HepG2 (cell line): ENCODE results near the gene TAT. TPM values are rescaled to one million over a fixed set of nuclear protein-coding genes. Genes with fewer than 3 reads are reported as not detected.
A peak's percentile ranks its signal among the peaks of the same experiment; 100 is the strongest.

Experiments used
- ARNTL ChIP-seq: sonication (generic); formaldehyde crosslinking; IDR thresholded peaks from 2 replicates; pipeline ENCODE4 v1.4.0; 2020; ENCODE audit warnings: mild to moderate bottlenecking, missing genetic modification reagents
- CREB1 ChIP-seq, 2 experiments: fragments of 450-650 bp in 1 of 2; IDR thresholded peaks; 2 replicates each; pipeline ENCODE4 v1.6.1; 2016 to 2017; ENCODE audit warnings: control low read depth in 1 of 2, mild to moderate bottlenecking in 1 of 2, missing compliant biosample characterization in 1 of 2, missing genetic modification characterization in 1 of 2
- HDAC2 ChIP-seq: sonication (generic); formaldehyde crosslinking; IDR thresholded peaks from 2 replicates; pipeline ENCODE4 v1.4.0; 2020; ENCODE audit warnings: missing genetic modification reagents
- HNF4A ChIP-seq: sonication (generic); formaldehyde crosslinking; IDR thresholded peaks from 2 replicates; pipeline ENCODE4 v1.4.0; 2020; ENCODE audit warnings: missing genetic modification reagents
- NFIB ChIP-seq: sonication (generic); formaldehyde crosslinking; IDR thresholded peaks from 2 replicates; pipeline ENCODE4 v1.9.0; 2021; ENCODE audit warnings: missing genetic modification reagents, mild to moderate bottlenecking, borderline replicate concordance
- RARA ChIP-seq: IDR thresholded peaks from 2 replicates; pipeline ENCODE4 v1.6.1; 2016; ENCODE audit warnings: missing genetic modification reagents, missing compliant biosample characterization
- SALL1 ChIP-seq: sonication (generic); formaldehyde crosslinking; IDR thresholded peaks from 2 replicates; pipeline ENCODE4 v1.8.0; 2022; ENCODE audit warnings: mild to moderate bottlenecking, missing genetic modification reagents
- SALL2 ChIP-seq: sonication (generic); formaldehyde crosslinking; IDR thresholded peaks from 2 replicates; pipeline ENCODE4 v1.8.1; 2023; ENCODE audit warnings: mild to moderate bottlenecking, missing genetic modification reagents, inconsistent platforms
- TBX2 ChIP-seq: sonication (generic); formaldehyde crosslinking; IDR thresholded peaks from 2 replicates; pipeline ENCODE4 v1.5.0; 2020; ENCODE audit warnings: missing genetic modification reagents, mild to moderate bottlenecking, borderline replicate concordance
- TP53 ChIP-seq: sonication (generic); formaldehyde crosslinking; conservative IDR thresholded peaks from 2 replicates; pipeline ENCODE4 v1.4.0; 2020; ENCODE audit warnings: missing genetic modification reagents
- ZNF101 ChIP-seq: sonication (generic); formaldehyde crosslinking; IDR thresholded peaks from 2 replicates; pipeline ENCODE4 v1.4.0; 2020; ENCODE audit warnings: mild to moderate bottlenecking, low read depth, missing genetic modification reagents, borderline replicate concordance
- polyA plus RNA-seq, 8 experiments: library from polyadenylated mRNA; depleted of rRNA in 3 of 8; stranded (reverse) in 7 of 8; unstranded in 1 of 8; fragments of >200 nt; fragmentation: Illumina TruSeq in 4 of 8; extraction: Trizol in 4 of 8; gene quantifications; 2 replicates each; pipeline versions ENCODE4 v1.2.1 to v1.2.3, GENCODE V29; 2011 to 2016; ENCODE audit warnings: low read depth in 4 of 8, missing spikeins in 1 of 8, mixed read lengths in 1 of 8; ENCODE audit not compliant: insufficient read depth in 1 of 8
- total RNA-seq, 5 experiments: library from RNA; depleted of rRNA; stranded (reverse); fragments of >200 nt; fragmentation: Illumina TruSeq; extraction: Trizol; gene quantifications; 2 replicates each; pipeline ENCODE4 v1.2.3, GENCODE V29; 2016; ENCODE audit warnings: low read depth in 1 of 5
- TF ChIP-seq, protein P1 (sequence below): sonication (generic); formaldehyde crosslinking; IDR thresholded peaks from 2 replicates; pipeline ENCODE4 v1.4.0; 2020; ENCODE audit warnings: missing genetic modification reagents, borderline replicate concordance
- TF ChIP-seq, protein P2 (sequence below): sonication (generic); formaldehyde crosslinking; IDR thresholded peaks from 2 replicates; pipeline ENCODE4 v1.5.1; 2020; ENCODE audit warnings: mild to moderate bottlenecking, missing genetic modification reagents, borderline replicate concordance
- TF ChIP-seq, protein P3 (sequence below): sonication (generic); formaldehyde crosslinking; IDR thresholded peaks from 2 replicates; pipeline ENCODE4 v1.4.0; 2020; ENCODE audit warnings: missing genetic modification reagents, mild to moderate bottlenecking, borderline replicate concordance
- TF ChIP-seq, protein P4 (sequence below): sonication (generic); formaldehyde crosslinking; IDR thresholded peaks from 2 replicates; pipeline ENCODE4 v1.8.1; 2023; ENCODE audit warnings: mild to moderate bottlenecking, missing genetic modification reagents
- TF ChIP-seq, protein P5 (sequence below): sonication (generic); formaldehyde crosslinking; IDR thresholded peaks from 2 replicates; pipeline ENCODE4 v1.4.0; 2020; ENCODE audit warnings: missing genetic modification reagents

Gene TAT
- total and polyA plus RNA-seq, 2 of the 13 experiments (the other 11 are each of a cell fraction or from before 2014, with no cell fraction given) = 1.6 to 5.8 TPM

DNA sequence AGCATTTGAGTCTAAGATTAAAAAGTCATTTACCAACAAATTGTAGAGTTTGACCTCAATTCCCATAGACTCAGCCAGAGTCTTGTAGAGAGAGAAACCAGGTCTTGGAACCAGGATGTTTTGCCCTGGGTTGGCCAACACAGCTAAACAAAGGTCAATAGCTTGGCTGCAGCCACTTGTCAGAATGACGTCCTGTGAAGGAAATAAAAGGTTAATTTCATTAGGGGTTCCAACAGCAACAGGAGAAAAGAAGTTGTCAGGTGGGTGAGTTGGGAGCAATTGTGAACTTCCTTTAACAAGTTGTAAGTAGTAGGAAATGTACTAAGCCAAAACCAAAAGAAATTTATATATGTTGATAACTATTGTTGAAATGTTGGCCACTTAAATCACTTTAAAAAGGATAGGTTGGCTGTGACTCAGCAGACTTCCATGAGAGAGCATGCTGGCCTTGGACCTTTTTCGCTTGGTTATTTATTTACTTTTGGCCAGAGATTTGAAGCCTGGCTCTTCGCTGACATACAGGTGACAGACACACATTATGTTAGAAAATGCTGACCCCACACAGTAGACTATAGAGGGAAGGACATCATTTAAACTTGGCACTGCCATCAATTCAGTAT is 4.3 kb downstream of the TAT start (continued):
- TF ChIP-seq TP53 (CRISPR knock-in tag) (peak; percentile 68; the same call in 1 of the 2 replicates), HNF4A (CRISPR knock-in tag) (peak; percentile 73), CREB1 (IDR thresholded peaks at IDR 0.05) (peak; percentile 50; the same call in 1 of the 2 replicates), CREB1 (CRISPR knock-in tag; IDR thresholded peaks at IDR 0.05) (peak; percentile 82), ZNF101 (CRISPR knock-in tag) (0 out of 2 replicates have a peak, but pooled peaks have one; percentile 3), HDAC2 (CRISPR knock-in tag) (peak; percentile 72), SALL1 (CRISPR knock-in tag) (peak; percentile 61; the same call in 1 of the 2 replicates), SALL2 (CRISPR knock-in tag) (0 out of 2 replicates have a peak, but pooled peaks have one; percentile 32), TBX2 (CRISPR knock-in tag) (peak; percentile 76), ARNTL (CRISPR knock-in tag) (0 out of 2 replicates have a peak, but pooled peaks have one; percentile 57), RARA (CRISPR knock-in tag) (peak; percentile 52; the same call in 1 of the 2 replicates), NFIB (CRISPR knock-in tag) (no peak)
- TF ChIP-seq, protein P1, sequence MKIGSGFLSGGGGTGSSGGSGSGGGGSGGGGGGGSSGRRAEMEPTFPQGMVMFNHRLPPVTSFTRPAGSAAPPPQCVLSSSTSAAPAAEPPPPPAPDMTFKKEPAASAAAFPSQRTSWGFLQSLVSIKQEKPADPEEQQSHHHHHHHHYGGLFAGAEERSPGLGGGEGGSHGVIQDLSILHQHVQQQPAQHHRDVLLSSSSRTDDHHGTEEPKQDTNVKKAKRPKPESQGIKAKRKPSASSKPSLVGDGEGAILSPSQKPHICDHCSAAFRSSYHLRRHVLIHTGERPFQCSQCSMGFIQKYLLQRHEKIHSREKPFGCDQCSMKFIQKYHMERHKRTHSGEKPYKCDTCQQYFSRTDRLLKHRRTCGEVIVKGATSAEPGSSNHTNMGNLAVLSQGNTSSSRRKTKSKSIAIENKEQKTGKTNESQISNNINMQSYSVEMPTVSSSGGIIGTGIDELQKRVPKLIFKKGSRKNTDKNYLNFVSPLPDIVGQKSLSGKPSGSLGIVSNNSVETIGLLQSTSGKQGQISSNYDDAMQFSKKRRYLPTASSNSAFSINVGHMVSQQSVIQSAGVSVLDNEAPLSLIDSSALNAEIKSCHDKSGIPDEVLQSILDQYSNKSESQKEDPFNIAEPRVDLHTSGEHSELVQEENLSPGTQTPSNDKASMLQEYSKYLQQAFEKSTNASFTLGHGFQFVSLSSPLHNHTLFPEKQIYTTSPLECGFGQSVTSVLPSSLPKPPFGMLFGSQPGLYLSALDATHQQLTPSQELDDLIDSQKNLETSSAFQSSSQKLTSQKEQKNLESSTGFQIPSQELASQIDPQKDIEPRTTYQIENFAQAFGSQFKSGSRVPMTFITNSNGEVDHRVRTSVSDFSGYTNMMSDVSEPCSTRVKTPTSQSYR = no peak; the same call in 1 of the 2 replicates
- TF ChIP-seq, protein P2, sequence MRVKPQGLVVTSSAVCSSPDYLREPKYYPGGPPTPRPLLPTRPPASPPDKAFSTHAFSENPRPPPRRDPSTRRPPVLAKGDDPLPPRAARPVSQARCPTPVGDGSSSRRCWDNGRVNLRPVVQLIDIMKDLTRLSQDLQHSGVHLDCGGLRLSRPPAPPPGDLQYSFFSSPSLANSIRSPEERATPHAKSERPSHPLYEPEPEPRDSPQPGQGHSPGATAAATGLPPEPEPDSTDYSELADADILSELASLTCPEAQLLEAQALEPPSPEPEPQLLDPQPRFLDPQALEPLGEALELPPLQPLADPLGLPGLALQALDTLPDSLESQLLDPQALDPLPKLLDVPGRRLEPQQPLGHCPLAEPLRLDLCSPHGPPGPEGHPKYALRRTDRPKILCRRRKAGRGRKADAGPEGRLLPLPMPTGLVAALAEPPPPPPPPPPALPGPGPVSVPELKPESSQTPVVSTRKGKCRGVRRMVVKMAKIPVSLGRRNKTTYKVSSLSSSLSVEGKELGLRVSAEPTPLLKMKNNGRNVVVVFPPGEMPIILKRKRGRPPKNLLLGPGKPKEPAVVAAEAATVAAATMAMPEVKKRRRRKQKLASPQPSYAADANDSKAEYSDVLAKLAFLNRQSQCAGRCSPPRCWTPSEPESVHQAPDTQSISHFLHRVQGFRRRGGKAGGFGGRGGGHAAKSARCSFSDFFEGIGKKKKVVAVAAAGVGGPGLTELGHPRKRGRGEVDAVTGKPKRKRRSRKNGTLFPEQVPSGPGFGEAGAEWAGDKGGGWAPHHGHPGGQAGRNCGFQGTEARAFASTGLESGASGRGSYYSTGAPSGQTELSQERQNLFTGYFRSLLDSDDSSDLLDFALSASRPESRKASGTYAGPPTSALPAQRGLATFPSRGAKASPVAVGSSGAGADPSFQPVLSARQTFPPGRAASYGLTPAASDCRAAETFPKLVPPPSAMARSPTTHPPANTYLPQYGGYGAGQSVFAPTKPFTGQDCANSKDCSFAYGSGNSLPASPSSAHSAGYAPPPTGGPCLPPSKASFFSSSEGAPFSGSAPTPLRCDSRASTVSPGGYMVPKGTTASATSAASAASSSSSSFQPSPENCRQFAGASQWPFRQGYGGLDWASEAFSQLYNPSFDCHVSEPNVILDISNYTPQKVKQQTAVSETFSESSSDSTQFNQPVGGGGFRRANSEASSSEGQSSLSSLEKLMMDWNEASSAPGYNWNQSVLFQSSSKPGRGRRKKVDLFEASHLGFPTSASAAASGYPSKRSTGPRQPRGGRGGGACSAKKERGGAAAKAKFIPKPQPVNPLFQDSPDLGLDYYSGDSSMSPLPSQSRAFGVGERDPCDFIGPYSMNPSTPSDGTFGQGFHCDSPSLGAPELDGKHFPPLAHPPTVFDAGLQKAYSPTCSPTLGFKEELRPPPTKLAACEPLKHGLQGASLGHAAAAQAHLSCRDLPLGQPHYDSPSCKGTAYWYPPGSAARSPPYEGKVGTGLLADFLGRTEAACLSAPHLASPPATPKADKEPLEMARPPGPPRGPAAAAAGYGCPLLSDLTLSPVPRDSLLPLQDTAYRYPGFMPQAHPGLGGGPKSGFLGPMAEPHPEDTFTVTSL (CRISPR knock-in tag) = peak; percentile 43; the same call in 1 of the 2 replicates
- TF ChIP-seq, protein P3, sequence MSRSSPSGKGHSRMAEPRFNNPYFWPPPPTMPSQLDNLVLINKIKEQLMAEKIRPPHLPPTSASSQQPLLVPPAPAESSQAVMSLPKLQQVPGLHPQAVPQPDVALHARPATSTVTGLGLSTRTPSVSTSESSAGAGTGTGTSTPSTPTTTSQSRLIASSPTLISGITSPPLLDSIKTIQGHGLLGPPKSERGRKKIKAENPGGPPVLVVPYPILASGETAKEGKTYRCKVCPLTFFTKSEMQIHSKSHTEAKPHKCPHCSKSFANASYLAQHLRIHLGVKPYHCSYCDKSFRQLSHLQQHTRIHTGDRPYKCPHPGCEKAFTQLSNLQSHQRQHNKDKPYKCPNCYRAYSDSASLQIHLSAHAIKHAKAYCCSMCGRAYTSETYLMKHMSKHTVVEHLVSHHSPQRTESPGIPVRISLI (CRISPR knock-in tag) = 0 out of 2 replicates have a peak, but pooled peaks have one; percentile 17
- TF ChIP-seq, protein P4, sequence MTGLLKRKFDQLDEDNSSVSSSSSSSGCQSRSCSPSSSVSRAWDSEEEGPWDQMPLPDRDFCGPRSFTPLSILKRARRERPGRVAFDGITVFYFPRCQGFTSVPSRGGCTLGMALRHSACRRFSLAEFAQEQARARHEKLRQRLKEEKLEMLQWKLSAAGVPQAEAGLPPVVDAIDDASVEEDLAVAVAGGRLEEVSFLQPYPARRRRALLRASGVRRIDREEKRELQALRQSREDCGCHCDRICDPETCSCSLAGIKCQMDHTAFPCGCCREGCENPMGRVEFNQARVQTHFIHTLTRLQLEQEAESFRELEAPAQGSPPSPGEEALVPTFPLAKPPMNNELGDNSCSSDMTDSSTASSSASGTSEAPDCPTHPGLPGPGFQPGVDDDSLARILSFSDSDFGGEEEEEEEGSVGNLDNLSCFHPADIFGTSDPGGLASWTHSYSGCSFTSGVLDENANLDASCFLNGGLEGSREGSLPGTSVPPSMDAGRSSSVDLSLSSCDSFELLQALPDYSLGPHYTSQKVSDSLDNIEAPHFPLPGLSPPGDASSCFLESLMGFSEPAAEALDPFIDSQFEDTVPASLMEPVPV (CRISPR knock-in tag) = peak; percentile 77; the same call in 1 of the 2 replicates
- TF ChIP-seq, protein P5, sequence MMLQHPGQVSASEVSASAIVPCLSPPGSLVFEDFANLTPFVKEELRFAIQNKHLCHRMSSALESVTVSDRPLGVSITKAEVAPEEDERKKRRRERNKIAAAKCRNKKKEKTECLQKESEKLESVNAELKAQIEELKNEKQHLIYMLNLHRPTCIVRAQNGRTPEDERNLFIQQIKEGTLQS (CRISPR knock-in tag) = no peak
